Fibroblast of peridontal ligament (primary cell): ENCODE measurements around the gene PPP3R1.
"Not testable (repeated sequence)": the region's sequence is repeated elsewhere in the genome, so short reads cannot be mapped to it uniquely, and the experiment has no call there.

Experiments
- DNase-seq: peaks from one replicate; pipeline ENCODE4 v3.0.0-alpha.2; 2010; ENCODE audit errors: extremely low read depth

PPP3R1 gene

GRCh38 chr2:68188831-68189230 is 63.5 kb downstream of the PPP3R1 start:
- DNase-seq: no peak

- DNase-seq: no peak
Measured at GRCh38 chr2:68187329-68187728, 65.0 kb downstream of the PPP3R1 start.

- DNase-seq: peak; percentile 26
Measured at GRCh38 chr2:68185541-68186164, 66.7 kb downstream of the PPP3R1 start.

- DNase-seq: no peak
Measured at GRCh38 chr2:68182902-68183301, 69.4 kb downstream of the PPP3R1 start.

- peak; percentile 33 for DNase-seq
Measured at GRCh38 chr2:68178954-68179627, 73.2 kb downstream of the PPP3R1 start.

- no peak for DNase-seq
Measured at GRCh38 chr2:68178432-68178831, 73.9 kb downstream of the PPP3R1 start.

GRCh38 chr2:68177541-68177940 is 74.8 kb downstream of the PPP3R1 start:
- no peak for DNase-seq

- no peak for DNase-seq
Measured at GRCh38 chr2:68176657-68177056, 75.7 kb downstream of the PPP3R1 start.

GRCh38 chr2:68175210-68175609 is 77.1 kb downstream of the PPP3R1 start:
- not testable (repeated sequence) for DNase-seq

- DNase-seq: no peak
Measured at GRCh38 chr2:68172990-68173700, 79.2 kb downstream of the PPP3R1 start.

- no peak for DNase-seq
Measured at GRCh38 chr2:68172521-68172920, 79.8 kb downstream of the PPP3R1 start.

- DNase-seq: no peak
Measured at GRCh38 chr2:68171684-68172083, 80.6 kb downstream of the PPP3R1 start.

- no peak for DNase-seq
Measured at GRCh38 chr2:68171146-68171545, 81.2 kb downstream of the PPP3R1 start.

- no peak for DNase-seq
Measured at GRCh38 chr2:68169308-68169707, 83.0 kb downstream of the PPP3R1 start.

GRCh38 chr2:68167186-68167585 is 85.1 kb downstream of the PPP3R1 start:
- no peak for DNase-seq

GRCh38 chr2:68163641-68164040 is 88.7 kb downstream of the PPP3R1 start:
- DNase-seq: no peak

GRCh38 chr2:68158134-68158447 is 94.2 kb downstream of the PPP3R1 start:
- no peak for DNase-seq

GRCh38 chr2:68157402-68158133 is 94.8 kb downstream of the PPP3R1 start, which contains the start of gene PNO1:
Gene PNO1 (plus strand): TSS chr2:68157888. CDS start chr2:68157935, 47 bp downstream.
- peak; percentile 95 for DNase-seq

GRCh38 chr2:68157002-68157401 is 95.3 kb downstream of the PPP3R1 start:
- no peak for DNase-seq

- peak; percentile 7 for DNase-seq
Measured at GRCh38 chr2:68156419-68156818, 95.9 kb downstream of the PPP3R1 start.

- DNase-seq: no peak
Measured at GRCh38 chr2:68155618-68156017, 96.7 kb downstream of the PPP3R1 start.

- no peak for DNase-seq
Measured at GRCh38 chr2:68152681-68153347, 99.5 kb downstream of the PPP3R1 start.
